ENCODE results near the gene MYEOV.

Gene MYEOV

DNA sequence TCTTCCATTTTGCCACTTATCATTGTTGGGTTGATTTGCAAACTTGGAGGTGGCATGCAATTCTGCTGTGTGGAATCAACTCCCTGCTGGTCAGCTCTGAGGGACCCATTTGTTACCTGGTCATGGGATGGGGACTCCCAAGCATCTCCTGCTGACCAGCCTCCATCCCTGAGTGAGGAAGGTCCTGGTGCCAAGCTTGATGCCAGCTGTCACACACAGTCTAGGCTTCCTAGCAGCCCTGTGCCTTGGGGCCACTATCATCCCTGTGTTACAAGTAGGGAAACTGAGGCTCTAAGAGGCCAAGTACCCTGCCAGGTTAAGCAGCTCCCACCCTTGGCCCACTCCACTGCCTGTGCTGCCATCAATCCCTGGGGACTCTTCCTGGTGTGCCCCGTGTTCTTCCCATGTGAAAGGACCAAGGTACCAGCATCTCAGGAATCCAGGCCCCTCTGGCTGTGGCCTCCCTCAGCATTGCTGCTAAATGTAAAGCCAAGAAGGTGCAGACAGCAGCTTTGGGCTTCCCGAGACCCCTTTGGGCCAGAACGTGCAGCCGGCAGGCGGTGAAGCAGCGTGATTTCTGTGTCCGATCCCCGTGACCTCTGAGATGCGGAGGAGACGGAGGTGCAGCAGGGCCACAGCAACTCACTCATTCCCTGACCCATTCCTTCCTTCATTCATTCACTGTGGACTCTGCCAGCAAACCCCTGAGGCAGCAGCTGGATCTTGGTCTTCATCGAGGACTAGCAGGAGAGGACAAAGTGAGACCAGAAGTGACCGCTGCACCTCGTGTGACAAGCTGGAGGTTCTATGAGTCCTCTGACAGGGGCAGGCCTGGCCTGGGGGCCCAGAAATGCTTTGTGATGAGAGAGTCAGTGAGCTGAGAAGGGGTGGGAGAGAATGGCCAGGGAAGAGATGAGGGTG, 49.7 kb downstream of the MYEOV start:
- DNase-seq, result no peak

GRCh38 chr11:69344570-69345145, 50.7 kb downstream of the MYEOV start:
- no peak for DNase-seq

Data from stimulated activated CD4-positive, alpha-beta T cell treated with anti-CD3 and anti-CD28 coated beads, Interleukin-4, amount 100 ng/mL, for 1 hour (primary cell).